GOT3 (cell line): ENCODE results near the gene RAMP1.

ENCODE experiments used
- DNase-seq: peaks from one replicate; lab custom pipeline; 2025; ENCODE audit warnings: mixed read lengths; lab: John Stamatoyannopoulos, UW

RAMP1 gene

GRCh38 chr2:237917696-237918374 is 58.4 kb downstream of the RAMP1 start:
- no peak for DNase-seq

- DNase-seq: no peak
Measured at GRCh38 chr2:237919593-237919992, 60.2 kb downstream of the RAMP1 start.

GRCh38 chr2:237920673-237921072 is 61.2 kb downstream of the RAMP1 start:
- no peak for DNase-seq

- DNase-seq: no peak
Measured at GRCh38 chr2:237921967-237922492, 62.6 kb downstream of the RAMP1 start.

- DNase-seq: no peak
Measured at GRCh38 chr2:237922641-237923361, 63.4 kb downstream of the RAMP1 start.

GRCh38 chr2:237923481-237924163 is 64.2 kb downstream of the RAMP1 start:
- DNase-seq: peak; percentile 53

GRCh38 chr2:237924164-237924534 is 64.7 kb downstream of the RAMP1 start:
- no peak for DNase-seq

GRCh38 chr2:237927135-237927534 is 67.7 kb downstream of the RAMP1 start:
- no peak for DNase-seq

- DNase-seq: no peak
Measured at GRCh38 chr2:237927986-237928385, 68.6 kb downstream of the RAMP1 start.

GRCh38 chr2:237929979-237930378 is 70.6 kb downstream of the RAMP1 start:
- DNase-seq: no peak

GRCh38 chr2:237931205-237931721 is 71.8 kb downstream of the RAMP1 start:
- no peak for DNase-seq

- DNase-seq: no peak
Measured at GRCh38 chr2:237932731-237933131, 73.3 kb downstream of the RAMP1 start.

GRCh38 chr2:237934186-237934585 is 74.8 kb downstream of the RAMP1 start:
- no peak for DNase-seq

GRCh38 chr2:237935740-237936452 is 76.5 kb downstream of the RAMP1 start:
- no peak for DNase-seq

GRCh38 chr2:237939251-237939650 is 79.8 kb downstream of the RAMP1 start:
- no peak for DNase-seq

- DNase-seq: no peak
Measured at GRCh38 chr2:237940828-237941227, 81.4 kb downstream of the RAMP1 start.

GRCh38 chr2:237941239-237941638 is 81.8 kb downstream of the RAMP1 start:
- DNase-seq: no peak

GRCh38 chr2:237942513-237942899 is 83.1 kb downstream of the RAMP1 start:
- DNase-seq: no peak

GRCh38 chr2:237943395-237944094 is 84.1 kb downstream of the RAMP1 start:
- DNase-seq: no peak

- no peak for DNase-seq
Measured at GRCh38 chr2:237944302-237944701, 84.9 kb downstream of the RAMP1 start.

- no peak for DNase-seq
Measured at GRCh38 chr2:237946423-237946822, 87.0 kb downstream of the RAMP1 start.
